H1 (cell line): ENCODE results near the gene CALML4. TPM values are rescaled to one million over a fixed set of nuclear protein-coding genes. Genes with fewer than 3 reads are reported as not detected.

Experiments used
- CTCF ChIA-PET: fragments of 300-600 bp; sonication (Branson Sonifier 250); formaldehyde crosslinking; loops from one replicate; lab custom pipeline; 2021; ENCODE audit not compliant: partially characterized antibody; lab: Charles Lee
- POLR2A ChIA-PET: fragments of 300-600 bp; sonication (Branson Sonifier 250); formaldehyde crosslinking; loops from one replicate; lab custom pipeline; 2021; ENCODE audit warnings: inconsistent platforms; ENCODE audit not compliant: partially characterized antibody; lab: Charles Lee
- DNase-seq, 2 experiments: peaks; one replicate each; pipeline versions ENCODE4 v3.0.0 to v3.0.0-alpha.2; 2010 to 2022; ENCODE audit warnings: low spot score in 2 of 2, low read depth in 1 of 2, mixed read lengths in 1 of 2
- FAIRE-seq: peaks from 2 replicates; lab custom pipeline; 2011; peaks lifted over from hg19 to GRCh38; lab: Jason Lieb, UNC
- H2AFZ ChIP-seq: 2 replicates; pipeline ENCODE4 v1.8.1; 2012; ENCODE audit warnings: low read length, inconsistent platforms
- H2AK5ac ChIP-seq: 2 replicates; pipeline ENCODE4 v1.6.1; 2013; ENCODE audit warnings: low read depth, low read length
- H2BK120ac ChIP-seq: replicated peaks from 2 replicates; pipeline ENCODE3; 2013; ENCODE audit warnings: low read depth, low read length, inconsistent platforms
- H2BK12ac ChIP-seq: 2 replicates; pipeline ENCODE4 v1.6.1; 2013; ENCODE audit warnings: low read depth, low read length
- H2BK15ac ChIP-seq: 2 replicates; pipeline ENCODE4 v1.6.1; 2013; ENCODE audit warnings: low read length
- H2BK20ac ChIP-seq: 2 replicates; pipeline ENCODE4 v1.6.1; 2013; ENCODE audit warnings: low read length
- H2BK5ac ChIP-seq: 2 replicates; pipeline ENCODE4 v1.6.1; 2013; ENCODE audit warnings: low read depth, low read length
- H3K14ac ChIP-seq: 2 replicates; pipeline ENCODE4 v1.6.1; 2013; ENCODE audit warnings: inconsistent platforms; ENCODE audit not compliant: insufficient read length
- H3K18ac ChIP-seq: 2 replicates; pipeline ENCODE4 v1.6.1; 2013; ENCODE audit warnings: low read length; ENCODE audit errors: extremely low read depth
- H3K23ac ChIP-seq: 2 replicates; pipeline ENCODE4 v1.6.1; 2013; ENCODE audit warnings: inconsistent platforms; ENCODE audit not compliant: insufficient read length
- H3K23me2 ChIP-seq: 2 replicates; pipeline ENCODE4 v1.6.1; 2013; ENCODE audit warnings: low read depth, low read length
- H3K27ac ChIP-seq: 2 replicates; pipeline ENCODE4 v1.6.1; 2011; ENCODE audit warnings: low read depth, low read length, inconsistent platforms
- H3K27me3 ChIP-seq, 4 experiments: replicated peaks in 1 of 4; 1 replicate in 1 of 4; 2 replicates in 3 of 4; pipeline versions ENCODE4 v1.6.1 to v1.8.1; 2011 to 2013; ENCODE audit warnings: low read length in 3 of 4, mild to moderate bottlenecking in 3 of 4, inconsistent platforms in 2 of 4, mixed read lengths in 2 of 4, moderate library complexity in 1 of 4; ENCODE audit not compliant: control insufficient read depth in 3 of 4, insufficient read depth in 3 of 4; ENCODE audit errors: extremely low read depth in 1 of 4
- H3K36me3 ChIP-seq, 4 experiments: 2 replicates each; pipeline versions ENCODE4 v1.6.1 to v1.8.1; 2011 to 2013; ENCODE audit warnings: mild to moderate bottlenecking in 4 of 4, low read length in 3 of 4, moderate library complexity in 2 of 4, control low read depth in 1 of 4, inconsistent platforms in 1 of 4; ENCODE audit not compliant: insufficient read depth in 4 of 4, control insufficient read depth in 2 of 4
- H3K4ac ChIP-seq: replicated peaks from 2 replicates; pipeline ENCODE3; 2013; ENCODE audit warnings: low read length, low read depth, mixed read lengths, inconsistent platforms; ENCODE audit not compliant: insufficient read length
- H3K4me1 ChIP-seq, 4 experiments: replicated peaks in 1 of 4; 1 replicate in 1 of 4; 2 replicates in 3 of 4; pipeline versions ENCODE4 v1.6.1 to v1.8.1; 2011 to 2013; ENCODE audit warnings: low read length in 3 of 4, inconsistent platforms in 2 of 4, mixed read lengths in 1 of 4; ENCODE audit not compliant: insufficient read depth in 4 of 4, control insufficient read depth in 3 of 4
- H3K4me2 ChIP-seq, 2 experiments: 2 replicates each; pipeline versions ENCODE4 v1.6.1 to v1.8.1; 2011 to 2013; ENCODE audit warnings: low read depth in 2 of 2, low read length in 2 of 2, control low read depth in 1 of 2, inconsistent platforms in 1 of 2, mild to moderate bottlenecking in 1 of 2; ENCODE audit not compliant: insufficient read depth in 1 of 2
- H3K4me3 ChIP-seq, 4 experiments: fragments of 200-600, 300-600 bp in 1 of 4; sonication (generic), shearing (Covaris generic), sonication (Bioruptor Twin) in 1 of 4; 2 replicates each; pipeline versions ENCODE4 v1.5.1 to v1.8.1; 2011 to 2016; ENCODE audit warnings: low read length in 4 of 4, low read depth in 3 of 4, control low read depth in 2 of 4, inconsistent platforms in 2 of 4, mild to moderate bottlenecking in 2 of 4, mixed read lengths in 1 of 4, moderate library complexity in 1 of 4; ENCODE audit not compliant: insufficient read depth in 2 of 4; ENCODE audit errors: extremely low read depth in 1 of 4
- H3K56ac ChIP-seq: replicated peaks from 2 replicates; pipeline ENCODE3; 2013; ENCODE audit warnings: low read depth, mild to moderate bottlenecking, mixed read lengths, low read length, inconsistent platforms; ENCODE audit not compliant: insufficient read length
- H3K79me1 ChIP-seq: 2 replicates; pipeline ENCODE4 v1.6.1; 2013; ENCODE audit warnings: low read depth, low read length, control low read depth
- H3K79me2 ChIP-seq, 2 experiments: 2 replicates each; pipeline versions ENCODE4 v1.6.1 to v1.8.1; 2012 to 2013; ENCODE audit warnings: low read length in 2 of 2, mild to moderate bottlenecking in 2 of 2, inconsistent platforms in 1 of 2; ENCODE audit not compliant: insufficient read depth in 2 of 2, control insufficient read depth in 1 of 2
- H3K9ac ChIP-seq, 4 experiments: replicated peaks in 1 of 4; 1 replicate in 1 of 4; 2 replicates in 3 of 4; pipeline versions ENCODE4 v1.6.1 to v1.8.1; 2011 to 2013; ENCODE audit warnings: low read depth in 3 of 4, low read length in 3 of 4, control low read depth in 2 of 4, mild to moderate bottlenecking in 2 of 4, moderate library complexity in 2 of 4, inconsistent platforms in 1 of 4; ENCODE audit errors: extremely low read depth in 1 of 4
- H3K9me3 ChIP-seq, 2 experiments: 2 replicates each; pipeline versions ENCODE4 v1.6.1 to v1.8.1; 2012 to 2013; ENCODE audit warnings: mild to moderate bottlenecking in 2 of 2, moderate library complexity in 2 of 2, control low read depth in 1 of 2, inconsistent platforms in 1 of 2, low read depth in 1 of 2, low read length in 1 of 2, mixed read lengths in 1 of 2; ENCODE audit not compliant: insufficient read depth in 2 of 2
- H4K20me1 ChIP-seq, 2 experiments: replicated peaks in 1 of 2; 2 replicates each; pipeline versions ENCODE3 to v1.8.1; 2011 to 2013; ENCODE audit warnings: inconsistent platforms in 2 of 2, low read length in 2 of 2, mild to moderate bottlenecking in 1 of 2; ENCODE audit not compliant: insufficient read depth in 2 of 2, control insufficient read depth in 1 of 2
- H4K5ac ChIP-seq: 2 replicates; pipeline ENCODE4 v1.6.1; 2013; ENCODE audit warnings: low read length, low read depth, mixed read lengths, inconsistent platforms; ENCODE audit not compliant: insufficient read length
- H4K8ac ChIP-seq: 2 replicates; pipeline ENCODE4 v1.8.0; 2013; ENCODE audit warnings: mild to moderate bottlenecking, moderate library complexity, low read length, inconsistent platforms; ENCODE audit not compliant: insufficient read depth; ENCODE audit errors: extremely low read depth
- H4K91ac ChIP-seq: replicated peaks from 2 replicates; pipeline ENCODE3; 2013; ENCODE audit warnings: low read length, mixed read lengths, inconsistent platforms; ENCODE audit not compliant: insufficient read length
- CTBP2 ChIP-seq: IDR thresholded peaks from 2 replicates; pipeline ENCODE4 v1.7.0; 2011; ENCODE audit warnings: borderline replicate concordance, mild to moderate bottlenecking, moderate library complexity, mixed read lengths, low read length; ENCODE audit not compliant: insufficient read depth, insufficient read length
- POLR2A ChIP-seq, 2 experiments: IDR thresholded peaks; 1 replicate in 1 of 2; 2 replicates in 1 of 2; pipeline ENCODE4 v1.6.1; 2011; ENCODE audit warnings: low read depth in 2 of 2, low read length in 2 of 2, mild to moderate bottlenecking in 2 of 2; ENCODE audit errors: control extremely low read depth in 1 of 2
- WGBS, 2 experiments: shearing (Covaris generic) in 1 of 2; methylation state at CpG; one replicate each; pipeline versions ENCODE4 v1.1.6 to v1.1.7; 2013 to 2015; ENCODE audit warnings: low lambda C conversion rate in 2 of 2, mixed read lengths in 2 of 2, inconsistent platforms in 1 of 2, low coverage in 1 of 2, missing lambda C conversion rate in 1 of 2; ENCODE audit not compliant: insufficient replicate concordance in 2 of 2, insufficient coverage in 1 of 2, insufficient read length in 1 of 2; ENCODE audit errors: extremely low coverage in 1 of 2, missing lambda C conversion rate in 1 of 2; 5-methylcytosine and 5-hydroxymethylcytosine counted together
- long read RNA-seq, 2 experiments: library from RNA in 1 of 2; library from capped mRNA in 1 of 2; stranded (forward); transcript quantifications; one replicate each; pipeline ENCODE4 v2.0.0, GENCODE V29; 2021; ENCODE audit warnings: inconsistent platforms in 1 of 2
- polyA minus RNA-seq, 3 experiments: library from RNA; depleted of rRNA, polyadenylated mRNA; stranded (reverse); fragments of >200 nt; gene quantifications; 1 replicate in 2 of 3; 2 replicates in 1 of 3; pipeline ENCODE4 v1.2.3, GENCODE V29; 2011
- polyA plus RNA-seq, 7 experiments: library from polyadenylated mRNA; depleted of rRNA in 3 of 7; stranded (reverse) in 5 of 7; unstranded in 2 of 7; fragments of >200 nt in 5 of 7; fragments of 200-250 nt in 2 of 7; gene quantifications; 1 replicate in 5 of 7; 2 replicates in 1 of 7; 4 replicates in 1 of 7; pipeline versions ENCODE4 v1.2.1 to v1.2.3, GENCODE V29; 2011 to 2013; ENCODE audit warnings: missing spikeins in 2 of 7, mixed read lengths in 2 of 7
- total RNA-seq: library from RNA; stranded (reverse); fragmentation: NEBNext Ultra II Directional; extraction: Animal tissue kit (Norgen Biotek cat#: 25700); gene quantifications from 2 replicates; pipeline ENCODE4 v1.2.1, GENCODE V29; 2021

Gene CALML4, protein sequence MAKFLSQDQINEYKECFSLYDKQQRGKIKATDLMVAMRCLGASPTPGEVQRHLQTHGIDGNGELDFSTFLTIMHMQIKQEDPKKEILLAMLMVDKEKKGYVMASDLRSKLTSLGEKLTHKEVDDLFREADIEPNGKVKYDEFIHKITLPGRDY
- total RNA-seq = 9.3 and 12.5 TPM in 2 replicates
- 3.5 and 3.8 TPM in 2 replicates for polyA plus RNA-seq (2011; rRNA removed)
- polyA plus RNA-seq (2011; cell fraction: cytosol; rRNA removed) = 6.9 TPM
- 9.3 TPM for polyA plus RNA-seq (2011; cell fraction: nucleus; rRNA removed)
- 9.9 to 16.6 TPM (median 13.0 TPM) in 4 replicates for polyA plus RNA-seq (2012, experiment 1 of 2)
- 5.2 TPM for polyA plus RNA-seq (2012, experiment 2 of 2)
- 21.4 TPM for polyA plus RNA-seq (2013, experiment 1 of 2)
- 22.4 TPM for polyA plus RNA-seq (2013, experiment 2 of 2)
- 4.7 and 5.8 TPM in 2 replicates for polyA minus RNA-seq (2011; rRNA and poly(A)+ RNA removed)
- 4.7 TPM for polyA minus RNA-seq (2011; cell fraction: cytosol; rRNA and poly(A)+ RNA removed)
- polyA minus RNA-seq (2011; cell fraction: nucleus; rRNA and poly(A)+ RNA removed) = 10.9 TPM
- long read RNA-seq, experiment 1, partial matches to known transcripts = 0 of 8 reads
- long read RNA-seq, experiment 1, other reads (novel, unspliced or antisense) = 6 of 8 reads
- long read RNA-seq, experiment 2, partial matches to known transcripts = 0 of 2 reads
- long read RNA-seq, experiment 2, other reads (novel, unspliced or antisense) = 0 of 2 reads

DNA sequence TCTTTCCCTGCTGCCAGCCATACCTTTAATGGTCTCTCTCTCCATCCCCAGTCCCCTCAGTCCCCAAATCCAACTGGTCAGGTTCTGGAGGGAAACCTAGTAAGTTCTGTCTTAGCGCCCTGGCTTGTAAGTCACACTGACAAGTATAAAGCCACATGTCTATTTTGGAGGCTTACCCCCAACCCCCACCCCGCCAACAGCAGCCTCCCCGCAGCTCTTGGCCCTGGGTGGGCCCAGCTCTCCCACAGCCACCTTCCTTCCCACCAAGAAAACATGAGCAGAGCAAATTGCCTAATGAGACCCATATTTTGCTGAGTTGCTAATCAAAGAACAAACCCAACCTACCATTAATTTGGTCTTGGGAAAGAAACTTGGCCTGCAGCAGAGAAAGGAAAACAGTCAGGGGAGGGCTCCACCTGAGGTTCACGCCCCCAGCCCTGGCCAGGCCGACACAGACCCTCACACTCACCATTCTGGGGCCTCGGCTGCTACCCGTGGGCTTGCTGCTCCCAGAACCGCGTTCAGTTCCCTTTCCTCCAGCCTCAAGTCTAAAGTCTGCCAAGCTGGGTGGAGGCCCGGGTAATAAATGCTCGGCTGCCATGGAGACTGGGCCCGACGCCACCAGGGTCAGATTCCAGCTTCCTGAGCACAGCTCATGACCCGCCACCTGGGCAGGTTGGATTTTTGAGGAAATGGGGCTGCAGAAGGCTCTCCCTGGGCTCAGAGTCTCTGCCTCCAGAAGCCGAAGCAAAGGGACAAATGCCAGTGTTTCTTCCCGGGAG, at the start of gene CALML4:
CALML4 (minus strand) TSS at position 557 of the 782 bp plus-strand sequence; CDS start at position 472, 85 bp downstream.
- CTCF ChIA-PET = interaction anchor here (1.4 to 4.3 kb wide), 2 partner anchors 9 to 102 kb away, joined by 4 to 36 read pairs; no protein-coding TSS in a partner anchor

More for the DNA sequence above, at the start of gene CALML4:
- POLR2A ChIA-PET = interaction anchor here (0.5 to 3.1 kb wide), 3 partner anchors 9 to 1893 kb away, joined by 3 to 20 read pairs (median 3); partner anchors contain the start of genes CLN6 and TLE3
- FAIRE-seq (no peak), DNase-seq (no peak)
- H2BK5ac ChIP-seq = peak within 1 kb of the TSS; percentile 69
- H2BK15ac ChIP-seq = peak within 1 kb of the TSS; percentile 46; the same call in 1 of the 2 replicates
- peak within 1 kb of the TSS in 1 of 4 experiments; percentile 14; a peak in 2 of 8 replicates for H3K4me3 ChIP-seq
- H3K4me1 ChIP-seq = peaks cover 2 to 40% (median 25%) of the 10 kb centered on the region in 4 experiments
- WGBS, 2 experiments = 90% methylated on average over 16 of the region's 16 CpGs; no CpG with 5 or more reads in 1 of the 2 experiments
- no peak for TF ChIP-seq CTBP2
- 0 out of 3 replicates have a peak, but pooled peaks of 1 of the 2 experiments have one; percentile 0 for TF ChIP-seq POLR2A (IDR thresholded peaks at IDR 0.05; ENCODE audit: control extremely low read depth in 1 of 2, low read depth in 2 of 2, low read length in 2 of 2)
- H4K91ac ChIP-seq = no peak within 1 kb of the TSS
- H3K56ac ChIP-seq = no peak within 1 kb of the TSS
- no peak within 1 kb of the TSS for H3K23ac ChIP-seq
- peak within 1 kb of the TSS; percentile 55; the same call in 1 of the 2 replicates for H3K27ac ChIP-seq
- H4K5ac ChIP-seq = no peak within 1 kb of the TSS
- H3K79me1 ChIP-seq = peaks cover 2% of the 10 kb centered on the region; the same call in 1 of the 2 replicates
- H3K4me2 ChIP-seq = peak within 1 kb of the TSS in 1 of 2 experiments; percentile 35; a peak in 1 of 4 replicates
- peak within 1 kb of the TSS; percentile 63; the same call in 1 of the 2 replicates for H2BK12ac ChIP-seq
- peak within 1 kb of the TSS; percentile 60 for H3K18ac ChIP-seq
- no peak within 1 kb of the TSS for H3K9ac ChIP-seq
- no peak within 1 kb of the TSS; the same call in 1 of the 2 replicates for H2BK20ac ChIP-seq
- H4K8ac ChIP-seq = peak within 1 kb of the TSS; percentile 37; the same call in 1 of the 2 replicates
- no peak within 1 kb of the TSS for H2AFZ ChIP-seq
- peaks cover 0 to 12% of the 10 kb centered on the region in 2 experiments; a peak in 1 of 4 replicates for H3K79me2 ChIP-seq
- H3K36me3 ChIP-seq = no peaks in the 10 kb centered on the region; a peak in 1 of 8 replicates
- H2BK120ac ChIP-seq = no peak within 1 kb of the TSS
- no peak within 1 kb of the TSS for H3K4ac ChIP-seq
- no peaks in the 10 kb centered on the region for H3K9me3 ChIP-seq
- no peaks in the 10 kb centered on the region for H3K23me2 ChIP-seq
- no peak within 1 kb of the TSS for H3K14ac ChIP-seq
- H3K27me3 ChIP-seq = no peaks in the 10 kb centered on the region
- peaks cover 7 to 26% of the 10 kb centered on the region in 2 experiments for H4K20me1 ChIP-seq
- no peak within 1 kb of the TSS for H2AK5ac ChIP-seq
